Lung (tissue), 12 donors: ENCODE measurements around the gene ATP13A5. TPM values are rescaled to one million over a fixed set of nuclear protein-coding genes. Genes with fewer than 3 reads are reported as not detected.

Experiments used
- ATAC-seq: fragments of 200-7000 bp; cut with Tn5 transposase; one replicate; pipeline ENCODE4 v1.9.1; 2020; ENCODE audit warnings: moderate number of reproducible peaks; ENCODE audit not compliant: insufficient read depth, low FRiP score
- DNase-seq, 3 donors: peaks; one replicate each; pipeline ENCODE4 v3.0.0-alpha.2; 2013 to 2017
- H3K27ac ChIP-seq, 2 donors: one replicate each; pipeline ENCODE4 v1.5.1; 2013; ENCODE audit warnings: mild to moderate bottlenecking in 2 of 2, moderate library complexity in 2 of 2, control low read depth in 1 of 2, inconsistent platforms in 1 of 2, low read depth in 1 of 2, low read length in 1 of 2
- H3K27me3 ChIP-seq, 3 donors: one replicate each; pipeline ENCODE4 v1.5.1; 2013; ENCODE audit warnings: low read length in 2 of 3; ENCODE audit not compliant: control insufficient read depth in 3 of 3, insufficient read depth in 3 of 3
- H3K36me3 ChIP-seq, 4 donors: one replicate each; pipeline ENCODE4 v1.5.1; 2013; ENCODE audit warnings: low read length in 4 of 4, mild to moderate bottlenecking in 1 of 4, moderate library complexity in 1 of 4; ENCODE audit not compliant: control insufficient read depth in 4 of 4, insufficient read depth in 4 of 4
- H3K4me1 ChIP-seq, 5 donors: one replicate each; pipeline ENCODE4 v1.5.1; 2013; ENCODE audit warnings: low read length in 5 of 5, mild to moderate bottlenecking in 2 of 5, moderate library complexity in 1 of 5; ENCODE audit not compliant: control insufficient read depth in 5 of 5, insufficient read depth in 5 of 5
- H3K4me3 ChIP-seq: one replicate; pipeline ENCODE4 v1.5.1; 2013; ENCODE audit warnings: mild to moderate bottlenecking, control low read depth, moderate library complexity
- H3K9ac ChIP-seq, 2 donors: one replicate each; pipeline ENCODE4 v1.5.1; 2013; ENCODE audit warnings: low read length in 2 of 2, control low read depth in 1 of 2; ENCODE audit not compliant: insufficient read depth in 1 of 2
- H3K9me3 ChIP-seq, 4 donors: one replicate each; pipeline ENCODE4 v1.5.1; 2013; ENCODE audit warnings: low read length in 3 of 4, mild to moderate bottlenecking in 1 of 4, moderate library complexity in 1 of 4; ENCODE audit not compliant: control insufficient read depth in 4 of 4, insufficient read depth in 3 of 4
- WGBS, 2 donors: extraction: QIAGEN DNeasy Blood & Tissue Kit; methylation state at CpG; one replicate each; pipeline ENCODE4 v1.1.7; 2013; 5-methylcytosine and 5-hydroxymethylcytosine counted together
- polyA plus RNA-seq, 2 donors: library from polyadenylated mRNA; stranded (reverse); fragments of 200-250 nt; gene quantifications; one replicate each; pipeline ENCODE4 v1.2.1, GENCODE V29; 2013
- total RNA-seq, 2 donors: library from RNA; depleted of rRNA in 1 of 2; stranded (reverse); fragments of >200 nt in 1 of 2; gene quantifications; one replicate each; pipeline ENCODE4 v1.2.1, GENCODE V29; 2014 to 2021
- TF ChIP-seq, protein P1 (sequence below): IDR thresholded peaks from 2 replicates; pipeline ENCODE4 v1.5.1; 2012; ENCODE audit warnings: mild to moderate bottlenecking; ENCODE audit errors: control extremely low read depth, extremely low read depth
- donor health status: control.
- donor health status: control.
- donor health status: Bipolar disorder and iron deficiency.
- donor health status: healthy.
- donor health status: DM: yes; HTN: yes; CAD: no.

ATP13A5 gene
- total and polyA plus RNA-seq, 4 donors = 0.34 to 1.2 (median 1.1) TPM

DNA sequence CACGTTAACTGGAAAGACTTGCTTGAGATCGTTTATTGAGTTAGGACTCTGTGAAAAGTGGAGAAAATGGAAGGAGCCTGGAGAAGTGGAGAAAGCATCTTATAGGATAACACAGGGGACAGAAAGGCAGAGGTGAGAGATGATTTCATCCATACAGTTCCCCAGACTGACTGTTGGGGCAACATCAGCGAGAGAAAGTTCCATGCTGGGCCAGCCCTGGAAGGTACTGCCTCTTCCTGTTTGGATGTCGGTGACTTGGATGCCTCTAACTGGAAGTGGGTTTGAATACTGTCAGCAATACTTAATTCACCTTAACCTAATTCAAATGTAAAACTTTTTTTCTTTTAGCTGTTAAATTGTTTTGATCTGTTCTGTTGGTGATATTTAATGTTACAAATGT lies 32.3 kb downstream of the ATP13A5 start:
- H3K36me3 ChIP-seq = no peaks in the 10 kb centered on the region
- H3K4me1 ChIP-seq = no peaks in the 10 kb centered on the region
- H3K27ac ChIP-seq = no peak overlapping the region
- H3K9me3 ChIP-seq = no peaks in the 10 kb centered on the region
- H3K4me3 ChIP-seq = no peak overlapping the region
- no peak for DNase-seq
- WGBS, 2 donors = 69 to 73% methylated on average over 4 of the region's 4 CpGs
- H3K27me3 ChIP-seq = no peaks in the 10 kb centered on the region
- ATAC-seq = no peak
- H3K9ac ChIP-seq = no peak overlapping the region
- TF ChIP-seq, protein P1, sequence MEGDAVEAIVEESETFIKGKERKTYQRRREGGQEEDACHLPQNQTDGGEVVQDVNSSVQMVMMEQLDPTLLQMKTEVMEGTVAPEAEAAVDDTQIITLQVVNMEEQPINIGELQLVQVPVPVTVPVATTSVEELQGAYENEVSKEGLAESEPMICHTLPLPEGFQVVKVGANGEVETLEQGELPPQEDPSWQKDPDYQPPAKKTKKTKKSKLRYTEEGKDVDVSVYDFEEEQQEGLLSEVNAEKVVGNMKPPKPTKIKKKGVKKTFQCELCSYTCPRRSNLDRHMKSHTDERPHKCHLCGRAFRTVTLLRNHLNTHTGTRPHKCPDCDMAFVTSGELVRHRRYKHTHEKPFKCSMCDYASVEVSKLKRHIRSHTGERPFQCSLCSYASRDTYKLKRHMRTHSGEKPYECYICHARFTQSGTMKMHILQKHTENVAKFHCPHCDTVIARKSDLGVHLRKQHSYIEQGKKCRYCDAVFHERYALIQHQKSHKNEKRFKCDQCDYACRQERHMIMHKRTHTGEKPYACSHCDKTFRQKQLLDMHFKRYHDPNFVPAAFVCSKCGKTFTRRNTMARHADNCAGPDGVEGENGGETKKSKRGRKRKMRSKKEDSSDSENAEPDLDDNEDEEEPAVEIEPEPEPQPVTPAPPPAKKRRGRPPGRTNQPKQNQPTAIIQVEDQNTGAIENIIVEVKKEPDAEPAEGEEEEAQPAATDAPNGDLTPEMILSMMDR = no peak

DNA sequence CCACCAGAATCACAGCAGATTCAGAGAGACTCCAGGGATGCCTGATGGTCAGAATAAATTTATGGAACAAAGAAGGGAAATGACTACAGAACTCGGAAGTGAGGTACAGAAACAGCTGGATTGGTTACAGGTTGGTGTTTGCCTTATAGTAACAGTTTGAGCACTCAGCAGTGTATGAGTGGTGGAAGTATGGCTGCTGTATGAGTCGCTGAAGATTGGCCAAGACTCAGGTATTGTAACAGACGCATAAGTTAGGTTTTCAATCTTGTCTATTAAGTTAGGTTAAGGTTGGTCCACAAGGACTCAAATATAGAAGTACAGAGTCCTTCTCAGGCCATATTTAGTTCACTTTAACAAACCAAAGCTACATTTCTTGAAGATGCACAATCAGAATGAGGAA lies 33.1 kb downstream of the ATP13A5 start:
- ATAC-seq (no peak), DNase-seq (no peak)
- Histone ChIP-seq H3K27me3 (no peaks in the 10 kb centered on the region), H3K36me3 (no peaks in the 10 kb centered on the region), H3K4me1 (no peaks in the 10 kb centered on the region), H3K4me3 (no peak overlapping the region), H3K9me3 (no peaks in the 10 kb centered on the region), H3K27ac (no peak overlapping the region), H3K9ac (no peak overlapping the region)
- WGBS, 2 donors = 73 to 85% methylated on average over 3 of the region's 3 CpGs
- TF ChIP-seq, protein P1 = no peak

DNA sequence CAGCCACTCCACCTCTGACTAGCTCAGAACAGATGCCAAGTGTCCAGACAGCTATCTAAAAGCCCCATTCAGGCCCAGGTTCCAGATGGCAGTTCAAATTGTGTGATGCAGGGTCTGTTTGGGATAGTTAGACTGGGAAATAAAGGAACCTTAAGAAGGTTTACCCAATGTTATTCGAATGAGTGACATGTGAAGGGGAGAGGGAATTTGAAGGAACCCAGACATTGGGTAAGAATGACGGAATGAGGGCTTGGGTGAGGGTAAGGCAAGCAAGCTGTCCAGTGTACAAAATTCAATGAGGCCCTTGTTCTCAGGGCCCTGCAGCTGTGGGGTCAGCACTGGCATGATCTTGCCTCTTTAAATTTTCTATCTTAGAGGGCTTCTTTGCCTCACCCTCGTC lies 34.1 kb downstream of the ATP13A5 start:
- Histone ChIP-seq H3K9ac (no peak overlapping the region), H3K27ac (no peak overlapping the region), H3K27me3 (no peaks in the 10 kb centered on the region), H3K4me3 (no peak overlapping the region), H3K4me1 (no peaks in the 10 kb centered on the region), H3K9me3 (no peaks in the 10 kb centered on the region), H3K36me3 (no peaks in the 10 kb centered on the region)
- TF ChIP-seq, protein P1 = no peak
- 56 to 63% methylated on average over 3 of the region's 3 CpGs for WGBS, 2 donors
- ATAC-seq (no peak), DNase-seq (no peak)

GRCh38 chr3:193343726-193344222 lies 34.8 kb downstream of the ATP13A5 start:
- no peak overlapping the region for H3K4me3 ChIP-seq
- 86 to 88% methylated on average over 4 of the region's 4 CpGs for WGBS, 2 donors
- H3K4me1 ChIP-seq = no peaks in the 10 kb centered on the region
- ATAC-seq = no peak
- H3K27ac ChIP-seq = no peak overlapping the region
- TF ChIP-seq, protein P1 = no peak
- no peaks in the 10 kb centered on the region for H3K36me3 ChIP-seq
- no peak for DNase-seq
- no peaks in the 10 kb centered on the region for H3K27me3 ChIP-seq
- H3K9ac ChIP-seq = no peak overlapping the region
- H3K9me3 ChIP-seq = no peaks in the 10 kb centered on the region
